Middle frontal gyrus (tissue), 1 donor: Measurements from ENCODE around the gene SKAP2.

ENCODE experiments used
- DNase-seq: peaks from one replicate; pipeline ENCODE4 v3.0.0-alpha.2; 2015; ENCODE audit warnings: low spot score; ENCODE audit errors: extremely low spot score

Gene SKAP2

GRCh38 chr7:26779978-26780595, 84.3 kb downstream of the SKAP2 start:
- no peak for DNase-seq

- no peak for DNase-seq
Measured at GRCh38 chr7:26777385-26777784, 87.0 kb downstream of the SKAP2 start.

- DNase-seq = no peak
Measured at GRCh38 chr7:26760501-26760900, 103.9 kb downstream of the SKAP2 start.

- DNase-seq = no peak
Measured at GRCh38 chr7:26759108-26759507, 105.3 kb downstream of the SKAP2 start.

- no peak for DNase-seq
Measured at GRCh38 chr7:26743205-26743604, 121.2 kb downstream of the SKAP2 start.

- no peak for DNase-seq
Measured at GRCh38 chr7:26735976-26736600, 128.3 kb downstream of the SKAP2 start.

- no peak for DNase-seq
Measured at GRCh38 chr7:26729150-26729775, 135.1 kb downstream of the SKAP2 start.

- no peak for DNase-seq
Measured at GRCh38 chr7:26726051-26726450, 138.3 kb downstream of the SKAP2 start.

GRCh38 chr7:26724795-26725194, 139.6 kb downstream of the SKAP2 start:
- no peak for DNase-seq

GRCh38 chr7:26723129-26723528, 141.3 kb downstream of the SKAP2 start:
- DNase-seq = no peak

GRCh38 chr7:26721450-26721849, 142.9 kb downstream of the SKAP2 start:
- no peak for DNase-seq

GRCh38 chr7:26718063-26718462, 146.3 kb downstream of the SKAP2 start:
- no peak for DNase-seq

GRCh38 chr7:26714438-26714837, 150.0 kb downstream of the SKAP2 start:
- no peak for DNase-seq

- no peak for DNase-seq
Measured at GRCh38 chr7:26714006-26714405, 150.4 kb downstream of the SKAP2 start.

- DNase-seq = no peak
Measured at GRCh38 chr7:26709210-26709990, 155.0 kb downstream of the SKAP2 start.

- no peak for DNase-seq
Measured at GRCh38 chr7:26705567-26705966, 158.8 kb downstream of the SKAP2 start.

- no peak for DNase-seq
Measured at GRCh38 chr7:26704786-26705185, 159.6 kb downstream of the SKAP2 start.

GRCh38 chr7:26704036-26704435, 160.4 kb downstream of the SKAP2 start:
- DNase-seq = no peak

GRCh38 chr7:26700893-26701292, 163.5 kb downstream of the SKAP2 start:
- no peak for DNase-seq

- DNase-seq = no peak
Measured at GRCh38 chr7:26700386-26700785, 164.0 kb downstream of the SKAP2 start.

- DNase-seq = no peak
Measured at GRCh38 chr7:26699766-26700165, 164.6 kb downstream of the SKAP2 start.

GRCh38 chr7:26698806-26699205, 165.6 kb downstream of the SKAP2 start:
- DNase-seq = no peak
